Left kidney (tissue), 2 donors: Measurements from ENCODE around the gene FSD1. TPM values are rescaled to one million over a fixed set of nuclear protein-coding genes. Genes with fewer than 3 reads are reported as not detected.
"Not testable (repeated sequence)": the region's sequence is repeated elsewhere in the genome, so short reads cannot be mapped to it uniquely, and the experiment has no call there.

Experiments
- DNase-seq: peaks from one replicate; pipeline ENCODE4 v3.0.0-alpha.2; 2013
- polyA plus RNA-seq: library from polyadenylated mRNA; unstranded; fragments of 120-200 nt; gene quantifications from one replicate; pipeline ENCODE4 v1.2.1, GENCODE V29; 2013; ENCODE audit not compliant: insufficient read length

Gene FSD1
- polyA plus RNA-seq, 1 donor = 7.2 TPM

- DNase-seq = no peak
Measured at GRCh38 chr19:4316956-4317355, 12.6 kb downstream of the FSD1 start.

- no peak for DNase-seq
Measured at GRCh38 chr19:4318460-4318859, 14.1 kb downstream of the FSD1 start.

- DNase-seq = no peak
Measured at GRCh38 chr19:4319067-4319718, 14.8 kb downstream of the FSD1 start.

- DNase-seq = no peak
Measured at GRCh38 chr19:4320419-4320818, 16.0 kb downstream of the FSD1 start.

GRCh38 chr19:4322942-4323665, 18.7 kb downstream of the FSD1 start:
- DNase-seq = no peak

GRCh38 chr19:4323692-4324091, 19.3 kb downstream of the FSD1 start:
- no peak for DNase-seq

- no peak for DNase-seq
Measured at GRCh38 chr19:4324228-4324627, 19.8 kb downstream of the FSD1 start.

GRCh38 chr19:4326215-4326836, 21.9 kb downstream of the FSD1 start:
- no peak for DNase-seq

- no peak for DNase-seq
Measured at GRCh38 chr19:4326837-4327251, 22.4 kb downstream of the FSD1 start.

- DNase-seq = no peak
Measured at GRCh38 chr19:4327252-4327876, 23.0 kb downstream of the FSD1 start.

GRCh38 chr19:4327877-4328242, 23.5 kb downstream of the FSD1 start:
- no peak for DNase-seq

- DNase-seq = peak; percentile 94
Measured at GRCh38 chr19:4328243-4328990, 24.0 kb downstream of the FSD1 start.

- DNase-seq = not testable (repeated sequence)
Measured at GRCh38 chr19:4328991-4329681, 24.7 kb downstream of the FSD1 start.

GRCh38 chr19:4329858-4330257, 25.5 kb downstream of the FSD1 start:
- DNase-seq = no peak

GRCh38 chr19:4334929-4335570, 30.7 kb downstream of the FSD1 start:
- DNase-seq = no peak

GRCh38 chr19:4337906-4338440, 33.6 kb downstream of the FSD1 start:
- DNase-seq = no peak

- DNase-seq = no peak
Measured at GRCh38 chr19:4338441-4339355, 34.3 kb downstream of the FSD1 start, which contains the start of gene STAP2. Gene STAP2 (minus strand): TSS chr19:4338827. CDS start chr19:4338753, 74 bp downstream.

GRCh38 chr19:4342314-4342614, 37.9 kb downstream of the FSD1 start:
- no peak for DNase-seq

GRCh38 chr19:4342615-4343369, 38.4 kb downstream of the FSD1 start:
- peak; percentile 100 for DNase-seq
